WI38 (cell line): ENCODE results near the gene NFAM1.

Experiments
- H3K4me3 ChIP-seq: 2 replicates; pipeline ENCODE4 v1.5.1; 2011; ENCODE audit warnings: low read depth, mild to moderate bottlenecking, control low read depth, low read length
- TF ChIP-seq, protein P1 (sequence below): IDR thresholded peaks from 2 replicates; pipeline ENCODE4 v1.5.1; 2012; ENCODE audit warnings: low read depth, mild to moderate bottlenecking, control low read depth, low read length

The NFAM1 gene

GRCh38 chr22:42363892-42364291 lies 68.3 kb downstream of the NFAM1 start:
- TF ChIP-seq, protein P1, sequence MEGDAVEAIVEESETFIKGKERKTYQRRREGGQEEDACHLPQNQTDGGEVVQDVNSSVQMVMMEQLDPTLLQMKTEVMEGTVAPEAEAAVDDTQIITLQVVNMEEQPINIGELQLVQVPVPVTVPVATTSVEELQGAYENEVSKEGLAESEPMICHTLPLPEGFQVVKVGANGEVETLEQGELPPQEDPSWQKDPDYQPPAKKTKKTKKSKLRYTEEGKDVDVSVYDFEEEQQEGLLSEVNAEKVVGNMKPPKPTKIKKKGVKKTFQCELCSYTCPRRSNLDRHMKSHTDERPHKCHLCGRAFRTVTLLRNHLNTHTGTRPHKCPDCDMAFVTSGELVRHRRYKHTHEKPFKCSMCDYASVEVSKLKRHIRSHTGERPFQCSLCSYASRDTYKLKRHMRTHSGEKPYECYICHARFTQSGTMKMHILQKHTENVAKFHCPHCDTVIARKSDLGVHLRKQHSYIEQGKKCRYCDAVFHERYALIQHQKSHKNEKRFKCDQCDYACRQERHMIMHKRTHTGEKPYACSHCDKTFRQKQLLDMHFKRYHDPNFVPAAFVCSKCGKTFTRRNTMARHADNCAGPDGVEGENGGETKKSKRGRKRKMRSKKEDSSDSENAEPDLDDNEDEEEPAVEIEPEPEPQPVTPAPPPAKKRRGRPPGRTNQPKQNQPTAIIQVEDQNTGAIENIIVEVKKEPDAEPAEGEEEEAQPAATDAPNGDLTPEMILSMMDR: no peak
- H3K4me3 ChIP-seq: no peak overlapping the region

DNA sequence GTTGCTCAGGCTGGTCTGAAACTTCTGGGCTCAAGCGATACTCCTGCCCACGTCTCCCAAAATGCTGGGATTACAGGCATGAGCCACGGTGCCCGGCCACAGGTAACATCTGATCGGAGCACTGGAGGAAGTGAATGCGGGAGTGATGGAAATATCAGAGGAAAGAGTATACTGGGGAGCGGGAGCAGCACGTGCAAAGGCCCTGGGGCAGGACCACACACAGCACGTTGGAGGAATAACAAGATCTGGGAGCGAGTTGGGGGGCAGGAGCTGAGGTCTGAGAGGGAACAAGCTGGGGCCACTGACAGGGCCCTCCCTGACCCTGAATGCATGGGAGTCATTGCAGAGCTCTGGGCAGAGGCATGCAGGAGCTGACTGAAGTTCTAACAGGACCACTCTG lies 70.7 kb downstream of the NFAM1 start:
- no peak overlapping the region for H3K4me3 ChIP-seq
- TF ChIP-seq, protein P1: no peak

GRCh38 chr22:42360348-42360747 lies 71.9 kb downstream of the NFAM1 start:
- TF ChIP-seq, protein P1: no peak
- no peak overlapping the region for H3K4me3 ChIP-seq

DNA sequence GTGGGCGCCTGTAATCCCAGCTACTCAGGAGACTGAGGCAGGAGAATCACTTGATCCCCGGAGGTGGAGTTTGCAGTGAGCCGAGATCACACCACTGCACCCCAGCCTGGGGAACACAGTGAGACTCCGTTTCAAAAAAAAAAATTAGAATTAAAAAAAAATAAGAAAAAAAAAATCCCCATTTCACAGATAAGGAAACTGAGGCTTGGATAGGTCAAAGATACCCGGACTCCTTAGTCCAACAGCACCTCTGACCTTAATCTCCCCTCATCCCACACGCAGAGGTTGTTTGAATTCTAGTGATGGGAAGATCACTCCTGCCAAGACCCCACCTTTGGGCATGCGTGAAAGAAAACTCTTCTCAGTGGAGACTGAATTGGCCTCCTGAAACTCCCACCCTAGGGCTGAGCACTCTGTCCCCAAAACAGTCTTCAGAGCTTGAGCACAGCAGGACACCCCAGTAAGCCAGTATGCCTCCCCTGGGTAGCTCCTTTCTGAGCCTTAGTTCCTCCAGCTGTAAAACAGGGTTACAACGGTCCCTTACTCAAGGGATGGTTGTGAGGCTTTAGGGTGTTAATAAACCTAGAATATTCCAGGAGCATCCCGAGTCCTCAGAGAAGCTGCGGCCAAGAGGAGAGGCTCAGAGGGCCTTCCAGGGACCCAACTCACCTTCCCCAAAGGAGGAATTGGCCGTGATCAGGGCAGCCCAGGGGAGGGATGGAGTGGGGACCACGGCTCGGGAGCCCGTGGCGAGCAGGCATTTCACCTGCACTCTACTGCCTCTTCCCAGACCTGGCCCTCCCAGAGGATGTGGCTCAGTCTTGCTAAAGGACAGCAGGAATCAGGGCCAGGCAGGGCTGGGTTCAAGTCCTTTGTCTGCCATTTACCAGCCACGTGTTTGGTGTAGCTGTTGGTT lies 73.3 kb downstream of the NFAM1 start:
- TF ChIP-seq, protein P1: no peak
- H3K4me3 ChIP-seq: no peak overlapping the region

GRCh38 chr22:42357634-42358296 lies 74.4 kb downstream of the NFAM1 start:
- H3K4me3 ChIP-seq: no peak overlapping the region

GRCh38 chr22:42357221-42357620 lies 75.0 kb downstream of the NFAM1 start:
- TF ChIP-seq, protein P1: no peak
- no peak overlapping the region for H3K4me3 ChIP-seq

More at GRCh38 chr22:42357634-42358296, 74.4 kb downstream of the NFAM1 start:
- TF ChIP-seq, protein P1: no peak

- TF ChIP-seq, protein P1: no peak
- no peak overlapping the region for H3K4me3 ChIP-seq
Measured at GRCh38 chr22:42356533-42356932, 75.7 kb downstream of the NFAM1 start.
